WTC11 (cell line): ENCODE measurements around the gene MAP1LC3B. TPM values are rescaled to one million over a fixed set of nuclear protein-coding genes. Genes with fewer than 3 reads are reported as not detected.

Experiments
- ATAC-seq: fragments of 200-7000 bp; cut with Tn5 transposase; 2 replicates; pipeline ENCODE4 v1.10.0; 2021; ENCODE audit warnings: mild to moderate bottlenecking, moderate library complexity
- CTCF ChIA-PET: fragments of 300-600 bp; sonication (Branson Sonifier 250); formaldehyde crosslinking; loops from one replicate; lab custom pipeline; 2021; ENCODE audit warnings: antibody characterized with exemption; lab: Charles Lee
- POLR2A ChIA-PET: fragments of 350-600 bp; sonication (Branson Sonifier 250); formaldehyde crosslinking; loops from one replicate; lab custom pipeline; 2021; ENCODE audit warnings: antibody characterized with exemption; lab: Charles Lee
- DNase-seq: peaks from one replicate; pipeline ENCODE4 v3.0.0; 2021; ENCODE audit warnings: low spot score
- H3K27ac Mint-ChIP-seq: 2 replicates; pipeline ENCODE4 v1.8.0; 2021; ENCODE audit warnings: mixed read lengths
- H3K27me3 Mint-ChIP-seq: 2 replicates; pipeline ENCODE4 v1.8.0; 2021; ENCODE audit warnings: low read depth, mild to moderate bottlenecking, moderate library complexity, mixed read lengths
- H3K36me3 Mint-ChIP-seq: 2 replicates; pipeline ENCODE4 v1.8.0; 2021; ENCODE audit warnings: mixed read lengths
- H3K4me1 Mint-ChIP-seq: 2 replicates; pipeline ENCODE4 v1.8.0; 2022; ENCODE audit warnings: mixed read lengths
- H3K4me3 Mint-ChIP-seq: 2 replicates; pipeline ENCODE4 v1.8.0; 2021; ENCODE audit warnings: mild to moderate bottlenecking, moderate library complexity, mixed read lengths
- H3K9me3 Mint-ChIP-seq: 2 replicates; pipeline ENCODE4 v1.8.0; 2021; ENCODE audit warnings: mixed read lengths
- EMX1 ChIP-seq: fragments of 250-450 bp; sonication (Bioruptor Pico); IDR thresholded peaks from 2 replicates; pipeline ENCODE4 v1.8.0; 2021; ENCODE audit warnings: mild to moderate bottlenecking
- FOXP4 ChIP-seq: sonication (generic); formaldehyde crosslinking; IDR thresholded peaks from 2 replicates; pipeline ENCODE4 v1.8.0; 2022; ENCODE audit warnings: mild to moderate bottlenecking, missing genetic modification reagents
- KAT7 ChIP-seq: sonication (generic); formaldehyde crosslinking; IDR thresholded peaks from 2 replicates; pipeline ENCODE4 v1.8.1; 2023; ENCODE audit warnings: missing genetic modification reagents, mild to moderate bottlenecking, borderline replicate concordance
- NFATC4 ChIP-seq: fragments of 250-450 bp; sonication (Bioruptor Pico); IDR thresholded peaks from 2 replicates; pipeline ENCODE4 v1.9.0; 2021; ENCODE audit warnings: mild to moderate bottlenecking
- NFYB ChIP-seq: sonication (generic); formaldehyde crosslinking; conservative IDR thresholded peaks from 2 replicates; pipeline ENCODE4 v1.8.0; 2022; ENCODE audit warnings: low read depth, missing genetic modification reagents
- PREB ChIP-seq: sonication (generic); formaldehyde crosslinking; IDR thresholded peaks from 2 replicates; pipeline ENCODE4 v1.8.1; 2022; ENCODE audit warnings: mild to moderate bottlenecking, missing genetic modification reagents, moderate library complexity, borderline replicate concordance
- SP1 ChIP-seq: sonication (generic); formaldehyde crosslinking; conservative IDR thresholded peaks from 2 replicates; pipeline ENCODE4 v1.8.1; 2022; ENCODE audit warnings: missing genetic modification reagents
- TEAD1 ChIP-seq: sonication (generic); formaldehyde crosslinking; IDR thresholded peaks from 2 replicates; pipeline ENCODE4 v1.8.0; 2022; ENCODE audit warnings: mild to moderate bottlenecking, missing genetic modification reagents
- USF1 ChIP-seq: sonication (generic); formaldehyde crosslinking; IDR thresholded peaks from 2 replicates; pipeline ENCODE4 v1.8.0; 2022; ENCODE audit warnings: mild to moderate bottlenecking, missing genetic modification reagents
- ZBTB21 ChIP-seq: sonication (generic); formaldehyde crosslinking; IDR thresholded peaks from 2 replicates; pipeline ENCODE4 v1.8.1; 2023; ENCODE audit warnings: mild to moderate bottlenecking, missing genetic modification reagents, borderline replicate concordance
- ZMAT4 ChIP-seq: fragments of 250-450 bp; sonication (Bioruptor Pico); IDR thresholded peaks from 2 replicates; pipeline ENCODE4 v1.9.0; 2021; ENCODE audit warnings: mild to moderate bottlenecking
- ZNF232 ChIP-seq: sonication (generic); formaldehyde crosslinking; IDR thresholded peaks from 2 replicates; pipeline ENCODE4 v1.8.0; 2022; ENCODE audit warnings: mild to moderate bottlenecking, missing genetic modification reagents
- ZNF423 ChIP-seq: fragments of 250-450 bp; sonication (Bioruptor Pico); IDR thresholded peaks from 2 replicates; pipeline ENCODE4 v2.1.2; 2022; ENCODE audit warnings: mild to moderate bottlenecking, moderate library complexity
- ZNF671 ChIP-seq: fragments of 250-450 bp; sonication (Bioruptor Pico); IDR thresholded peaks from 2 replicates; pipeline ENCODE4 v1.8.0; 2021; ENCODE audit warnings: mild to moderate bottlenecking
- total RNA-seq: library from RNA; stranded (reverse); gene quantifications from 3 replicates; pipeline ENCODE4 v1.2.3, GENCODE V29; 2021
- TF ChIP-seq, protein P1 (sequence below): fragments of 250-450 bp; sonication (Bioruptor Pico); IDR thresholded peaks from 2 replicates; pipeline ENCODE4 v2.1.2; 2022; ENCODE audit warnings: mild to moderate bottlenecking, moderate library complexity
- TF ChIP-seq, protein P2 (sequence below): fragments of 250-450 bp; sonication (Bioruptor Pico); IDR thresholded peaks from 2 replicates; pipeline ENCODE4 v1.9.0; 2021; ENCODE audit warnings: mild to moderate bottlenecking, borderline replicate concordance
- TF ChIP-seq, protein P3 (sequence below): sonication (generic); formaldehyde crosslinking; IDR thresholded peaks from 2 replicates; pipeline ENCODE4 v1.8.0; 2023; ENCODE audit warnings: missing genetic modification reagents, mild to moderate bottlenecking, borderline replicate concordance

Gene MAP1LC3B
- total RNA-seq, 1 experiment from 2014 or later = 46.9 TPM

DNA sequence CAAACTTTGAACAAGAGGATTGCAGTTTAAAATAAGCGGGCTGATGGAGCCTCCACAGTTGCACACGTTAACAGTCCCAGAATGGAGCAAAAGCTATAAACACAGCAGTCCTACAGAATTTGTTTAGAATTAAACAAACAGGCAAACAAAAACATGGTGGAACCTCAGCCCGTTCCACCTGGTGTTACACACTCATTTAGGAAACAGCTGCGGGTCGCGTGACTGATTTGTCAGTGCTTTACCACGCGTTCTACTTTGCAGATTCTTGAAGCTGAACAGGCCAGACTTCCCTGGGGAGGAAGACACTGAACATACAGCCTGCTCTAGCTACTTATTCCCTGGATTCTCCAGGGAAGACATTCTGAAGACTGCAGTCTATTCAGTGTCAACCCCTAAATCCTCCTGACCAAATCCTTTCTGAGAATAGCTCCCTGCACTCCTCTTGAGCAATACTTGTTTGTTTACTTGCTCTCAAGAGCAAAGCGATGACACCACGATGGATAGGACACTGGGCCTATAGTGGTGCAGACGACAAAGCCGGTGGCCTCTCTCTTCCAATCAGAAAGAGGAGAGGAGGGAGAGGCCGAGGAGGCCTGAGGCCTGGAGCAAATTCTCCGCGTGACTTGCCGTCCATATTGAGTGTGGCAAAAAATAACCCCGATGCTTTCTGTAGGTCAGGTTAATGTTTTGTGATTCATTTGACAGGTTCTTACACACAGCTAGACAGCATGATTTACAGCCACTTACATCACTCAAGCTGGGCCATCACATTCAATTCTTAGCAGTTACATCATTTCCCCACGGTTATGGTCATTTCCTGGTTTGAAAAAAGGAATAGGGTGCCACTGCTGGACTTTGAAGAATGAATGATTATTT, 4.0 kb upstream of the MAP1LC3B start (continued):
- TF ChIP-seq TEAD1 (CRISPR knock-in tag) (no peak), NFYB (CRISPR knock-in tag) (peak; percentile 91), ZNF232 (no peak), SP1 (peak; percentile 87)

DNA sequence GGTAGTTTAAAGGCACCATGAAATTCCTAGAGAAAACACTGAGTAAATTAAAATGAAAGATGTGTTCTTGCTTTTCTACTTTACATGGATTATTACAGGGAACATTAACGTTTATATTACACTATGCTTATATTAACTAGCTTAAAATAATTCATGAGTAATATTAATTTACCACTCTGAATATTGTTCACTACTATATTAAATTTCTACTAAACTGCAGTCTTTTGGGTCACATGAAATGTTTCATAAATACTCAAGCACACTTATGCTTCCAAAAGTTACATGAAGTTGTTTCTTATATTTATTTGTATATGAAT, 3.4 kb upstream of the MAP1LC3B start:
- peaks cover 3% of the 10 kb centered on the region; the same call in 1 of the 2 replicates for H3K27me3 Mint-ChIP-seq
- H3K4me1 Mint-ChIP-seq = peaks cover 28% of the 10 kb centered on the region
- ATAC-seq (no peak), DNase-seq (no peak)
- peak overlapping the region; percentile 98 for H3K27ac Mint-ChIP-seq
- ChIA-PET CTCF (interaction anchor here (1.1 to 1.6 kb wide), 4 partner anchors 74 to 248 kb away, joined by 4 to 5 read pairs (median 4); no protein-coding TSS in a partner anchor), POLR2A (interaction anchor here (0.6 kb wide), 1 partner anchor 465 kb away, joined by 3 read pairs; no protein-coding TSS in a partner anchor)
- H3K9me3 Mint-ChIP-seq = no peaks in the 10 kb centered on the region
- H3K4me3 Mint-ChIP-seq = peak overlapping the region; percentile 52
- H3K36me3 Mint-ChIP-seq = no peaks in the 10 kb centered on the region
- TF ChIP-seq ZNF232 = no peak
- no peak for TF ChIP-seq NFATC4
- TF ChIP-seq KAT7 (CRISPR knock-in tag) = no peak
- TF ChIP-seq, protein P1, sequence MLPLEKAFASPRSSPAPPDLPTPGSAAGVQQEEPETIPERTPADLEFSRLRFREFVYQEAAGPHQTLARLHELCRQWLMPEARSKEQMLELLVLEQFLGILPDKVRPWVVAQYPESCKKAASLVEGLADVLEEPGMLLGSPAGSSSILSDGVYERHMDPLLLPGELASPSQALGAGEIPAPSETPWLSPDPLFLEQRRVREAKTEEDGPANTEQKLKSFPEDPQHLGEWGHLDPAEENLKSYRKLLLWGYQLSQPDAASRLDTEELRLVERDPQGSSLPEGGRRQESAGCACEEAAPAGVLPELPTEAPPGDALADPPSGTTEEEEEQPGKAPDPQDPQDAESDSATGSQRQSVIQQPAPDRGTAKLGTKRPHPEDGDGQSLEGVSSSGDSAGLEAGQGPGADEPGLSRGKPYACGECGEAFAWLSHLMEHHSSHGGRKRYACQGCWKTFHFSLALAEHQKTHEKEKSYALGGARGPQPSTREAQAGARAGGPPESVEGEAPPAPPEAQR = no peak
- TF ChIP-seq TEAD1 (CRISPR knock-in tag) = no peak
- TF ChIP-seq PREB (CRISPR knock-in tag) = no peak
- TF ChIP-seq, protein P2, sequence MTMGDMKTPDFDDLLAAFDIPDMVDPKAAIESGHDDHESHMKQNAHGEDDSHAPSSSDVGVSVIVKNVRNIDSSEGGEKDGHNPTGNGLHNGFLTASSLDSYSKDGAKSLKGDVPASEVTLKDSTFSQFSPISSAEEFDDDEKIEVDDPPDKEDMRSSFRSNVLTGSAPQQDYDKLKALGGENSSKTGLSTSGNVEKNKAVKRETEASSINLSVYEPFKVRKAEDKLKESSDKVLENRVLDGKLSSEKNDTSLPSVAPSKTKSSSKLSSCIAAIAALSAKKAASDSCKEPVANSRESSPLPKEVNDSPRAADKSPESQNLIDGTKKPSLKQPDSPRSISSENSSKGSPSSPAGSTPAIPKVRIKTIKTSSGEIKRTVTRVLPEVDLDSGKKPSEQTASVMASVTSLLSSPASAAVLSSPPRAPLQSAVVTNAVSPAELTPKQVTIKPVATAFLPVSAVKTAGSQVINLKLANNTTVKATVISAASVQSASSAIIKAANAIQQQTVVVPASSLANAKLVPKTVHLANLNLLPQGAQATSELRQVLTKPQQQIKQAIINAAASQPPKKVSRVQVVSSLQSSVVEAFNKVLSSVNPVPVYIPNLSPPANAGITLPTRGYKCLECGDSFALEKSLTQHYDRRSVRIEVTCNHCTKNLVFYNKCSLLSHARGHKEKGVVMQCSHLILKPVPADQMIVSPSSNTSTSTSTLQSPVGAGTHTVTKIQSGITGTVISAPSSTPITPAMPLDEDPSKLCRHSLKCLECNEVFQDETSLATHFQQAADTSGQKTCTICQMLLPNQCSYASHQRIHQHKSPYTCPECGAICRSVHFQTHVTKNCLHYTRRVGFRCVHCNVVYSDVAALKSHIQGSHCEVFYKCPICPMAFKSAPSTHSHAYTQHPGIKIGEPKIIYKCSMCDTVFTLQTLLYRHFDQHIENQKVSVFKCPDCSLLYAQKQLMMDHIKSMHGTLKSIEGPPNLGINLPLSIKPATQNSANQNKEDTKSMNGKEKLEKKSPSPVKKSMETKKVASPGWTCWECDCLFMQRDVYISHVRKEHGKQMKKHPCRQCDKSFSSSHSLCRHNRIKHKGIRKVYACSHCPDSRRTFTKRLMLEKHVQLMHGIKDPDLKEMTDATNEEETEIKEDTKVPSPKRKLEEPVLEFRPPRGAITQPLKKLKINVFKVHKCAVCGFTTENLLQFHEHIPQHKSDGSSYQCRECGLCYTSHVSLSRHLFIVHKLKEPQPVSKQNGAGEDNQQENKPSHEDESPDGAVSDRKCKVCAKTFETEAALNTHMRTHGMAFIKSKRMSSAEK = no peak
- TF ChIP-seq ZNF671 (CRISPR knock-in tag) = no peak
- no peak for TF ChIP-seq USF1 (CRISPR knock-in tag)
- TF ChIP-seq ZNF423 (CRISPR knock-in tag) = no peak
- TF ChIP-seq EMX1 (CRISPR knock-in tag) = no peak
- no peak for TF ChIP-seq FOXP4 (CRISPR knock-in tag)
- TF ChIP-seq, protein P3, sequence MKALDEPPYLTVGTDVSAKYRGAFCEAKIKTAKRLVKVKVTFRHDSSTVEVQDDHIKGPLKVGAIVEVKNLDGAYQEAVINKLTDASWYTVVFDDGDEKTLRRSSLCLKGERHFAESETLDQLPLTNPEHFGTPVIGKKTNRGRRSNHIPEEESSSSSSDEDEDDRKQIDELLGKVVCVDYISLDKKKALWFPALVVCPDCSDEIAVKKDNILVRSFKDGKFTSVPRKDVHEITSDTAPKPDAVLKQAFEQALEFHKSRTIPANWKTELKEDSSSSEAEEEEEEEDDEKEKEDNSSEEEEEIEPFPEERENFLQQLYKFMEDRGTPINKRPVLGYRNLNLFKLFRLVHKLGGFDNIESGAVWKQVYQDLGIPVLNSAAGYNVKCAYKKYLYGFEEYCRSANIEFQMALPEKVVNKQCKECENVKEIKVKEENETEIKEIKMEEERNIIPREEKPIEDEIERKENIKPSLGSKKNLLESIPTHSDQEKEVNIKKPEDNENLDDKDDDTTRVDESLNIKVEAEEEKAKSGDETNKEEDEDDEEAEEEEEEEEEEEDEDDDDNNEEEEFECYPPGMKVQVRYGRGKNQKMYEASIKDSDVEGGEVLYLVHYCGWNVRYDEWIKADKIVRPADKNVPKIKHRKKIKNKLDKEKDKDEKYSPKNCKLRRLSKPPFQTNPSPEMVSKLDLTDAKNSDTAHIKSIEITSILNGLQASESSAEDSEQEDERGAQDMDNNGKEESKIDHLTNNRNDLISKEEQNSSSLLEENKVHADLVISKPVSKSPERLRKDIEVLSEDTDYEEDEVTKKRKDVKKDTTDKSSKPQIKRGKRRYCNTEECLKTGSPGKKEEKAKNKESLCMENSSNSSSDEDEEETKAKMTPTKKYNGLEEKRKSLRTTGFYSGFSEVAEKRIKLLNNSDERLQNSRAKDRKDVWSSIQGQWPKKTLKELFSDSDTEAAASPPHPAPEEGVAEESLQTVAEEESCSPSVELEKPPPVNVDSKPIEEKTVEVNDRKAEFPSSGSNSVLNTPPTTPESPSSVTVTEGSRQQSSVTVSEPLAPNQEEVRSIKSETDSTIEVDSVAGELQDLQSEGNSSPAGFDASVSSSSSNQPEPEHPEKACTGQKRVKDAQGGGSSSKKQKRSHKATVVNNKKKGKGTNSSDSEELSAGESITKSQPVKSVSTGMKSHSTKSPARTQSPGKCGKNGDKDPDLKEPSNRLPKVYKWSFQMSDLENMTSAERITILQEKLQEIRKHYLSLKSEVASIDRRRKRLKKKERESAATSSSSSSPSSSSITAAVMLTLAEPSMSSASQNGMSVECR (CRISPR knock-in tag) = no peak
- no peak for TF ChIP-seq ZMAT4
- no peak for TF ChIP-seq ZBTB21 (CRISPR knock-in tag)
